Pancreas (tissue), 10 donors: ENCODE results near the gene MAN2A2. TPM values are rescaled to one million over a fixed set of nuclear protein-coding genes. Genes with fewer than 3 reads are reported as not detected.

Experiments
- ATAC-seq, 4 donors: fragments of 200-7000 bp; cut with Tn5 transposase; one replicate each; pipeline versions ENCODE4 v1.8.0 to v1.9.1; 2020; ENCODE audit warnings: mild to moderate bottlenecking in 4 of 4, moderate library complexity in 4 of 4
- DNase-seq, 6 donors: peaks; one replicate each; pipeline ENCODE4 v3.0.0-alpha.2; 2020
- FAIRE-seq: peaks from 2 replicates; lab custom pipeline; 2012; peaks lifted over from hg19 to GRCh38; lab: Jason Lieb, UNC
- H3K27ac ChIP-seq, 4 donors: fragments of 200-600 bp; sonication (generic); 1 replicate in 3 of 4; 2 replicates in 1 of 4; pipeline versions ENCODE4 v1.5.0 to v1.8.0; 2020
- H3K27me3 ChIP-seq, 4 donors: fragments of 200-600 bp; one replicate each; pipeline ENCODE4 v1.8.0; 2021
- H3K36me3 ChIP-seq, 3 donors: fragments of 200-600 bp; sonication (generic) in 1 of 3; one replicate each; pipeline versions ENCODE4 v1.5.0 to v1.8.0; 2020 to 2021
- H3K4me1 ChIP-seq, 3 donors: fragments of 200-600 bp; one replicate each; pipeline ENCODE4 v1.8.0; 2021
- H3K4me3 ChIP-seq, 4 donors: fragments of 200-600 bp; sonication (generic) in 2 of 4; one replicate each; pipeline versions ENCODE4 v1.5.0 to v1.8.0; 2020 to 2021
- H3K9me3 ChIP-seq, 4 donors: fragments of 200-600 bp; one replicate each; pipeline ENCODE4 v1.8.0; 2021
- WGBS, 2 donors: extraction: QIAGEN DNeasy Blood & Tissue Kit; methylation state at CpG; one replicate each; pipeline ENCODE4 v1.1.7; 2013; 5-methylcytosine and 5-hydroxymethylcytosine counted together
- intact Hi-C, 3 donors: fragments of 100-400 bp; cut with DNase I; formaldehyde crosslinking; loops; one replicate each; pipeline versions ENCODE4 v1.11.1 to v1.14.2; 2022
- polyA plus RNA-seq, 2 donors: library from polyadenylated mRNA; stranded (reverse); fragments of 200-250 nt; gene quantifications; one replicate each; pipeline ENCODE4 v1.2.3, GENCODE V29; 2013
- total RNA-seq, 6 donors: library from RNA; stranded (reverse); fragmentation: NEBNext Ultra II Directional in 4 of 6; extraction: Animal tissue kit (Norgen Biotek cat#: 25700) in 4 of 6; gene quantifications; one replicate each; pipeline versions ENCODE4 v1.2.1 to v1.2.4, GENCODE V29; 2021 to 2023
- TF ChIP-seq, protein P1 (sequence below), 4 donors: fragments of 200-600 bp; sonication (generic) in 3 of 4; IDR thresholded peaks; one replicate each; pipeline versions ENCODE4 v1.5.0 to v1.8.0; 2021; ENCODE audit warnings: antibody characterized with exemption in 4 of 4
- donor health status: healthy with polysubstance abuse.
- donor health status: DM: no; HTN: no; CAD: no; lungs with moderate emphysema.
- donor health status: DM: no; HTN: no; CAD: no.
- donor health status: control.
- donor health status: control.
- donor health status: Bipolar disorder and iron deficiency.
- donor health status: DM: yes; HTN: yes; CAD: no.
- donor health status: DM: no; HTN: no; CAD: no.
- donor health status: DM: no; HTN: no; CAD: no.
- donor health status: DM: yes; HTN: yes; CAD: no.

Gene MAN2A2
- total and polyA plus RNA-seq, 8 donors, result 56.6 to 118 (median 67.7) TPM

DNA sequence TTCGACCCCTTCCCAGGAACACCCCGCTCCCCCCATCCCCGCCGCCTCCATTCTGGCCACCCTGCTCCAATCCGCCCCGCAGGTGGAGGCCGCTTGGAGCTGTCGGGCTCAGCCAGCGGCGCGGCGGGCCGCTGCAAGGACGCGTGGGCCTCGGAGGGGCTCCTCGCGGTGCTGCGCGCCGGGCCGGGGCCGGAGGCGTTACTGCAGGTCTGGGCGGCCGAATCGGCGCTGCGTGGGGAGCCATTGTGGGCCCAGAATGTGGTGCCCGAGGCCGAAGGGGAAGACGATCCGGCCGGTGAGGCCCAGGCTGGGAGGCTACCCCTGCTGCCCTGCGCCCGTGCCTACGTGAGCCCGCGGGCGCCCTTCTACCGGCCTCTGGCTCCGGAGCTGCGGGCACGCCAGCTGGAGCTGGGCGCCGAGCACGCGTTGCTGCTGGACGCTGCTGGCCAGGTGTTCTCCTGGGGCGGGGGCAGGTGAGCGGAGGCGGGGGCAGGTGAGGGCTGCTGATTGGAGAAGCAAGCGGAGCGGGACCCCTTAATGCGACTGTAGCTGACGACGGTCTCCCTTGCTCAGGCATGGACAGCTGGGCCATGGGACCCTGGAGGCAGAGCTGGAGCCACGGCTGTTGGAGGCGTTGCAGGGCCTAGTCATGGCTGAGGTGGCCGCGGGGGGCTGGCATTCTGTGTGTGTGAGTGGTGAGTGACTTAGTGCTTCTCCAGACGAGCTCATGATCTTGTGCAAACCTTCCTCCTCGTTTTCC is 54.1 kb downstream of the MAN2A2 start:
- TF ChIP-seq, protein P1, sequence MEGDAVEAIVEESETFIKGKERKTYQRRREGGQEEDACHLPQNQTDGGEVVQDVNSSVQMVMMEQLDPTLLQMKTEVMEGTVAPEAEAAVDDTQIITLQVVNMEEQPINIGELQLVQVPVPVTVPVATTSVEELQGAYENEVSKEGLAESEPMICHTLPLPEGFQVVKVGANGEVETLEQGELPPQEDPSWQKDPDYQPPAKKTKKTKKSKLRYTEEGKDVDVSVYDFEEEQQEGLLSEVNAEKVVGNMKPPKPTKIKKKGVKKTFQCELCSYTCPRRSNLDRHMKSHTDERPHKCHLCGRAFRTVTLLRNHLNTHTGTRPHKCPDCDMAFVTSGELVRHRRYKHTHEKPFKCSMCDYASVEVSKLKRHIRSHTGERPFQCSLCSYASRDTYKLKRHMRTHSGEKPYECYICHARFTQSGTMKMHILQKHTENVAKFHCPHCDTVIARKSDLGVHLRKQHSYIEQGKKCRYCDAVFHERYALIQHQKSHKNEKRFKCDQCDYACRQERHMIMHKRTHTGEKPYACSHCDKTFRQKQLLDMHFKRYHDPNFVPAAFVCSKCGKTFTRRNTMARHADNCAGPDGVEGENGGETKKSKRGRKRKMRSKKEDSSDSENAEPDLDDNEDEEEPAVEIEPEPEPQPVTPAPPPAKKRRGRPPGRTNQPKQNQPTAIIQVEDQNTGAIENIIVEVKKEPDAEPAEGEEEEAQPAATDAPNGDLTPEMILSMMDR (IDR thresholded peaks at IDR 0.05), result no peak
- Histone ChIP-seq H3K27me3 (no peaks in the 10 kb centered on the region), H3K27ac (peak overlapping the region; percentile 37 to 93 (median 50)), H3K36me3 (peaks cover 0 to 13% (median 8%) of the 10 kb centered on the region in 3 donors), H3K4me3 (peak overlapping the region; percentile 36 to 85 (median 68)), H3K4me1 (peaks cover 8 to 17% (median 8%) of the 10 kb centered on the region in 3 donors), H3K9me3 (no peaks in the 10 kb centered on the region)
- FAIRE-seq, result no peak
- DNase-seq, result peak in 5 of 6 donors; percentile 49 to 86 (median 63)
- WGBS, 2 donors, result 6 to 10% methylated on average over 54 to 63 of the region's 63 CpGs
- intact Hi-C loops, result loop anchor here in 2 of 3 donors (5.0 kb wide), 2 partner anchors 75 to 80 kb away; no protein-coding TSS in a partner anchor
- peak; percentile 14 to 37 (median 16) for ATAC-seq

DNA sequence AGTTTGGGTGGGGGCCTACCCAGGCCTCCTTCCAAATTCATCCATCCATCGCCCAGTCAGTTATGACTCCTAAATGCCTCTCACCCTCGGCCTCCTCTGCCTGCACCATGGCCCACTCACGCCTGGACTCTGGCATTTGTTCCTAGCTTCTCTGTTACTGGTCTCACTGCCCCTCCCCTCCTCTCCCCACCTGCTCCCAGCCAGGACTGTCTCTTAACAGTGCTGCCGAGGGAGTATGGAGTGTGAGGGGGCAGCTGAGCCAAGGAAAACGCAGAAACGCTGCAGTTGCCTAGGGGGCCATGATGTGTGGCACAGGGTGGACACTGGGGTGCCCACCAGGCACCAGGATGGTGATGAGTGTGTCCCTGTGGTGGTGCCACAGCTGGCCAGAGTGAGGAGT is 54.7 kb downstream of the MAN2A2 start:
- TF ChIP-seq, protein P1 (IDR thresholded peaks at IDR 0.05), result no peak
- Histone ChIP-seq H3K9me3 (no peaks in the 10 kb centered on the region), H3K36me3 (peaks cover 0 to 13% (median 12%) of the 10 kb centered on the region in 3 donors), H3K27ac (no peak overlapping the region), H3K4me3 (peak overlapping the region in 2 of 4 donors; percentile 65 to 85), H3K4me1 (peaks cover 8 to 17% (median 8%) of the 10 kb centered on the region in 3 donors), H3K27me3 (no peaks in the 10 kb centered on the region)
- no peak for FAIRE-seq
- ATAC-seq, result no peak
- WGBS, 2 donors, result 75 to 78% methylated on average over 6 of the region's 6 CpGs
- intact Hi-C loops, result loop anchor here in 2 of 3 donors (5.0 kb wide), 2 partner anchors 75 to 80 kb away; no protein-coding TSS in a partner anchor
- no peak for DNase-seq

DNA sequence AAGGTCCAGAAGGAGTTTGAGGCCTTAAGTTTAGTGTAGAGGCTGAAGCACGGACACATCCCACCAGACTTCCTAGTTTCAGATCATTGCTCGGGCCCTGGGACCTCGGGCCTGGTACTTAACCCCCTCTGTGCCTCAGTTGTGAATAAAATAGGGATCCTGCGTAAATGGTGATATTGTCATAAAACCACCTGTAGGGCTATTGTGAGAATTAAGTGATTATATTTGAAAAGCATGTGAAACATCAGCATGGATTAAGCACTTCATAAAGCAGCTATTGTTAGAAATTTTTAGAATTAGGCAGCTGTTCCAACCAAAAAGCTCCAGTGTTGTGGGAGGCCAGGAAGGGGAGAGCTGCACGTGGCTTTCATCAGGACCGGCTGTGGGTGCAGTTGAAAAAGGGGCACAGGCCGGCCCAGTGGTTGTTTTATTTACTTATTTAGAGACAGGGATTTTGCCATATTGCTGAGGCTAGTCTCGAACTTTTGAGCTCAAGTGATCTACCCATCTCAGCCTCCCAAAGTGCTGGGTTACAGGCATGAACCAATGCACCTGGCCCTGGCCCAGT is 56.0 kb downstream of the MAN2A2 start:
- 77 to 84% methylated on average over 8 of the region's 8 CpGs for WGBS, 2 donors
- intact Hi-C loops, result loop anchor here in 2 of 3 donors (5.0 kb wide), 2 partner anchors 73 to 78 kb away; no protein-coding TSS in a partner anchor
- H3K4me1 ChIP-seq, result peaks cover 8 to 17% (median 8%) of the 10 kb centered on the region in 3 donors
- no peak for ATAC-seq
- FAIRE-seq, result no peak
- TF ChIP-seq, protein P1 (IDR thresholded peaks at IDR 0.05), result no peak
- H3K36me3 ChIP-seq, result peaks cover 0 to 12% (median 10%) of the 10 kb centered on the region in 3 donors
- H3K4me3 ChIP-seq, result no peak overlapping the region
- DNase-seq, result peak in 1 of 6 donors; percentile 16
- H3K9me3 ChIP-seq, result no peaks in the 10 kb centered on the region
- H3K27me3 ChIP-seq, result no peaks in the 10 kb centered on the region
- no peak overlapping the region for H3K27ac ChIP-seq

DNA sequence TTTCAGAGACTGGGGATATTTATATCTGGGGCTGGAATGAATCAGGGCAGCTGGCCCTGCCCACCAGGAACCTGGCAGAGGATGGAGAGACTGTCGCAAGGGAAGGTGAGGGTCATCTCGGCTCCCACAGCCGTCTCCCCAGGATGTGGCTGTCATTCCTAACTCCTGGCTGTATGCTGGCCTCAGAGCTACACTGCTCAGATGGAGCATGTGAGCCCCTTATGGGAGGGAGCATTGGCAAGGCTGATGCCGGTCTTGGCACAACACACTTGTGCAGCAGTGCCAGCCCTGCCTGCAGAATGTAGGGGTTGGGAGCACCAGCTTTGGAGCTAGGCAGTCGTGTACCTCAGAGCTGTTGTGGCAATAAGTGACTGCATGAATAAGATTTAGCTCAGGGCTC is 56.8 kb downstream of the MAN2A2 start:
- intact Hi-C loops, result loop anchor here in 2 of 3 donors (5.0 kb wide), 2 partner anchors 72 to 77 kb away; no protein-coding TSS in a partner anchor
- H3K4me3 ChIP-seq, result no peak overlapping the region
- ATAC-seq, result no peak
- H3K36me3 ChIP-seq, result peaks cover 0 to 12% (median 10%) of the 10 kb centered on the region in 3 donors
- no peaks in the 10 kb centered on the region for H3K27me3 ChIP-seq
- no peak overlapping the region for H3K27ac ChIP-seq
- peak in 1 of 6 donors; percentile 44 for DNase-seq
- H3K4me1 ChIP-seq, result peaks cover 8 to 17% (median 8%) of the 10 kb centered on the region in 3 donors
- WGBS, 2 donors, result 57 to 73% methylated on average over 5 of the region's 5 CpGs
- FAIRE-seq, result no peak
- H3K9me3 ChIP-seq, result no peaks in the 10 kb centered on the region
- TF ChIP-seq, protein P1 (IDR thresholded peaks at IDR 0.05), result no peak
